Subcutaneous adipose tissue (tissue), 4 donors: Measurements from ENCODE around the gene FAM83F. TPM values are rescaled to one million over a fixed set of nuclear protein-coding genes. Genes with fewer than 3 reads are reported as not detected.

Experiments used
- CTCF ChIP-seq: fragments of 450-650 bp; IDR thresholded peaks from one replicate; pipeline ENCODE4 v1.5.1; 2016; ENCODE audit warnings: low read depth, mild to moderate bottlenecking, control low read depth, antibody characterized with exemption, moderate library complexity
- total RNA-seq, 4 donors: library from RNA; depleted of rRNA; stranded (reverse); fragments of >200 nt; gene quantifications; one replicate each; pipeline ENCODE4 v1.1.0, GENCODE V29; 2016

Gene FAM83F
- total RNA-seq, 4 donors from 2014 or later, result 0.17 to 6.8 (median 3.0) TPM

GRCh38 chr22:40009951-40010671 lies 15.4 kb downstream of the FAM83F start:
- TF ChIP-seq CTCF, result no peak

- TF ChIP-seq CTCF, result no peak
Observed at GRCh38 chr22:40010746-40011145, 16.0 kb downstream of the FAM83F start.

GRCh38 chr22:40014667-40015248 lies 20.0 kb downstream of the FAM83F start:
- TF ChIP-seq CTCF, result no peak

- TF ChIP-seq CTCF, result no peak
Observed at GRCh38 chr22:40015358-40015976, 20.7 kb downstream of the FAM83F start.

- no peak for TF ChIP-seq CTCF
Observed at GRCh38 chr22:40018051-40018450, 23.3 kb downstream of the FAM83F start.

- TF ChIP-seq CTCF, result no peak
Observed at GRCh38 chr22:40019100-40019499, 24.3 kb downstream of the FAM83F start.

GRCh38 chr22:40020956-40021355 lies 26.2 kb downstream of the FAM83F start:
- no peak for TF ChIP-seq CTCF
